Measurements from ENCODE around the gene ILF3.
A peak's percentile ranks its signal among the peaks of the same experiment; 100 is the strongest.

The ILF3 gene

DNA sequence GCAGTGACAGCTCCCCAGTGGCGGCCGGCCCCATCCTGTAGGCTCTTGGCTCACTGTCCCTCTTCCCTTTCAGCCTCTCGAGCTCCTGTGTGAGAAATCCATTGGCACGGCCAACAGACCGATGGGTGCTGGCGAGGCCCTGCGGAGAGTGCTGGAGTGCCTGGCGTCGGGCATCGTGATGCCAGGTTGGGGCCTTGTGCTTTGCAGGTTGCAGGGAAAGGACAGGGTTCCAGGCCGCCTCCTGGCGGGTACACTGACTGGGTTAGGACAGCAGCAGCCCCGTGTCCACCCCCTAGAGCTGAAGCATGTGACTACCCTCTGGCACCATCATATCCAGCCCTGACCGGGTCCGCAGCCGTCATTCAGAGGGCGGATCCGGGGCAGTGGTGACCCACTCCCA is 25.6 kb downstream of the ILF3 start:
- Histone ChIP-seq H3K27me3 (ENCODE audit: insufficient read depth, poor library complexity, severe bottlenecking) (no peaks in the 10 kb centered on the region), H3K4me3 (replicated peaks; ENCODE audit: insufficient read depth, low read length) (no peak overlapping the region), H3K27ac (replicated peaks) (no peak overlapping the region)
- no peak for DNase-seq (ENCODE audit: low read depth in 1 of 2, low spot score in 1 of 2)
- TF ChIP-seq GABPA (IDR thresholded peaks at IDR 0.05; ENCODE audit: low read depth) (no peak), POLR2AphosphoS5 (IDR thresholded peaks at IDR 0.05; ENCODE audit: low read depth) (peak; percentile 10; the same call in 1 of the 2 replicates)

DNA sequence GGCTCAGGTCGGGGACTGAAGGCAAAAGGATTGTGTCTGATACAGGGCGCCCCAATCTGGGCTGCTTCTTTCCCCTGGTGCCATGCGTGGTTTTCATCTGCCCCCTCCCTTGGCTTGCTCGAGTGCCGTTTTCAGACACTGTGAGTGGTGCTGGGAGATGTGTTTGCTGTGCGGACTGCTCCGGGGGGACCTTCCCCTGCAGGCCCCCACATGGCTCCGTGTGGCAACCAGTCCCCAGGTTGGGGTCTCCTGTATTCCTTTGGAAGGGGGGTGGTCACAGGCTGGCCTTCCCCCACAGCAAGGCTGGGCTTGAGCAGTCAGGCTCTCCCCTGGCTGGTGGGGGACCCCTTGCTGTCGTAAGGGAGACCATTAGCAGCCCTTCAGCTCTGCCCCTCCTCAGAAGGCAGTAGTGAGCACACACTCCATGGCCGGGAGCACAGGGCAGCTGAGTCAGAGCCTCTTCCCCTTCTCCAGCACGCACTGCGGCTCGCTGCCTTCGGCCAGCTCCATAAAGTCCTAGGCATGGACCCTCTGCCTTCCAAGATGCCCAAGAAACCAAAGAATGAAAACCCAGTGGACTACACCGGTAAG is 26.5 kb downstream of the ILF3 start:
- no peak for DNase-seq (ENCODE audit: low read depth in 1 of 2, low spot score in 1 of 2)
- TF ChIP-seq GABPA (IDR thresholded peaks at IDR 0.05; ENCODE audit: low read depth) (no peak), SPI1 (IDR thresholded peaks at IDR 0.05; ENCODE audit: borderline replicate concordance, low read depth) (no peak), POLR2AphosphoS5 (IDR thresholded peaks at IDR 0.05; ENCODE audit: low read depth) (no peak)
- TF ChIP-seq, protein P1, sequence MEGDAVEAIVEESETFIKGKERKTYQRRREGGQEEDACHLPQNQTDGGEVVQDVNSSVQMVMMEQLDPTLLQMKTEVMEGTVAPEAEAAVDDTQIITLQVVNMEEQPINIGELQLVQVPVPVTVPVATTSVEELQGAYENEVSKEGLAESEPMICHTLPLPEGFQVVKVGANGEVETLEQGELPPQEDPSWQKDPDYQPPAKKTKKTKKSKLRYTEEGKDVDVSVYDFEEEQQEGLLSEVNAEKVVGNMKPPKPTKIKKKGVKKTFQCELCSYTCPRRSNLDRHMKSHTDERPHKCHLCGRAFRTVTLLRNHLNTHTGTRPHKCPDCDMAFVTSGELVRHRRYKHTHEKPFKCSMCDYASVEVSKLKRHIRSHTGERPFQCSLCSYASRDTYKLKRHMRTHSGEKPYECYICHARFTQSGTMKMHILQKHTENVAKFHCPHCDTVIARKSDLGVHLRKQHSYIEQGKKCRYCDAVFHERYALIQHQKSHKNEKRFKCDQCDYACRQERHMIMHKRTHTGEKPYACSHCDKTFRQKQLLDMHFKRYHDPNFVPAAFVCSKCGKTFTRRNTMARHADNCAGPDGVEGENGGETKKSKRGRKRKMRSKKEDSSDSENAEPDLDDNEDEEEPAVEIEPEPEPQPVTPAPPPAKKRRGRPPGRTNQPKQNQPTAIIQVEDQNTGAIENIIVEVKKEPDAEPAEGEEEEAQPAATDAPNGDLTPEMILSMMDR (IDR thresholded peaks at IDR 0.05; ENCODE audit: insufficient read depth, low read length) = no peak
- TF ChIP-seq, protein P2, sequence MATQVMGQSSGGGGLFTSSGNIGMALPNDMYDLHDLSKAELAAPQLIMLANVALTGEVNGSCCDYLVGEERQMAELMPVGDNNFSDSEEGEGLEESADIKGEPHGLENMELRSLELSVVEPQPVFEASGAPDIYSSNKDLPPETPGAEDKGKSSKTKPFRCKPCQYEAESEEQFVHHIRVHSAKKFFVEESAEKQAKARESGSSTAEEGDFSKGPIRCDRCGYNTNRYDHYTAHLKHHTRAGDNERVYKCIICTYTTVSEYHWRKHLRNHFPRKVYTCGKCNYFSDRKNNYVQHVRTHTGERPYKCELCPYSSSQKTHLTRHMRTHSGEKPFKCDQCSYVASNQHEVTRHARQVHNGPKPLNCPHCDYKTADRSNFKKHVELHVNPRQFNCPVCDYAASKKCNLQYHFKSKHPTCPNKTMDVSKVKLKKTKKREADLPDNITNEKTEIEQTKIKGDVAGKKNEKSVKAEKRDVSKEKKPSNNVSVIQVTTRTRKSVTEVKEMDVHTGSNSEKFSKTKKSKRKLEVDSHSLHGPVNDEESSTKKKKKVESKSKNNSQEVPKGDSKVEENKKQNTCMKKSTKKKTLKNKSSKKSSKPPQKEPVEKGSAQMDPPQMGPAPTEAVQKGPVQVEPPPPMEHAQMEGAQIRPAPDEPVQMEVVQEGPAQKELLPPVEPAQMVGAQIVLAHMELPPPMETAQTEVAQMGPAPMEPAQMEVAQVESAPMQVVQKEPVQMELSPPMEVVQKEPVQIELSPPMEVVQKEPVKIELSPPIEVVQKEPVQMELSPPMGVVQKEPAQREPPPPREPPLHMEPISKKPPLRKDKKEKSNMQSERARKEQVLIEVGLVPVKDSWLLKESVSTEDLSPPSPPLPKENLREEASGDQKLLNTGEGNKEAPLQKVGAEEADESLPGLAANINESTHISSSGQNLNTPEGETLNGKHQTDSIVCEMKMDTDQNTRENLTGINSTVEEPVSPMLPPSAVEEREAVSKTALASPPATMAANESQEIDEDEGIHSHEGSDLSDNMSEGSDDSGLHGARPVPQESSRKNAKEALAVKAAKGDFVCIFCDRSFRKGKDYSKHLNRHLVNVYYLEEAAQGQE (IDR thresholded peaks at IDR 0.05; ENCODE audit: insufficient replicate concordance, low read depth) = no peak
- Histone ChIP-seq H3K4me3 (replicated peaks; ENCODE audit: insufficient read depth, low read length) (no peak overlapping the region), H3K27ac (replicated peaks) (no peak overlapping the region), H3K27me3 (ENCODE audit: insufficient read depth, poor library complexity, severe bottlenecking) (no peaks in the 10 kb centered on the region)

DNA sequence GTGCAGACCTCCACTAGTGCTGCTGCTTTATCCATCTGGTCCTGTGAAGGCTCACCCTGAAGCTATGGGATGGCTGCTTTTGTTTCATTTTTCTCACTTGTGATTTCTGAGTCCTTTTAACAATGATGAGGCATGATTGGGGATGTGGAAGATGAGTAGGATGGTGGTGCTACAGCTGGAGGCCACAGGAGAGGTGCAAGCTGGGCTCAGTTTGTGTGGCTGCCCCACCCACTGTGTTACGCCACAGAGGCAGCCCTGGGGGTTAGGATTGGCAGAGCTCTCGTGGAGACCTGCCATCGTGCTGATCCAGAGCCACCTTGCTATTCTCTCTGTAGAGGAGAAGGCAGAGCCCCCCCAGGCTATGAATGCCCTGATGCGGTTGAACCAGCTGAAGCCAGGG is 27.5 kb downstream of the ILF3 start:
- Histone ChIP-seq H3K4me3 (replicated peaks; ENCODE audit: insufficient read depth, low read length) (no peak overlapping the region), H3K27ac (replicated peaks) (no peak overlapping the region), H3K27me3 (ENCODE audit: insufficient read depth, poor library complexity, severe bottlenecking) (no peaks in the 10 kb centered on the region)
- DNase-seq (ENCODE audit: low read depth in 1 of 2, low spot score in 1 of 2) = no peak
- no peak for TF ChIP-seq POLR2AphosphoS5 (IDR thresholded peaks at IDR 0.05; ENCODE audit: low read depth)
- TF ChIP-seq, protein P1 (IDR thresholded peaks at IDR 0.05; ENCODE audit: insufficient read depth, low read length) = no peak
- TF ChIP-seq, protein P2 (IDR thresholded peaks at IDR 0.05; ENCODE audit: insufficient replicate concordance, low read depth) = no peak
- no peak for TF ChIP-seq GABPA (IDR thresholded peaks at IDR 0.05; ENCODE audit: low read depth)
- no peak for TF ChIP-seq SPI1 (IDR thresholded peaks at IDR 0.05; ENCODE audit: borderline replicate concordance, low read depth)

DNA sequence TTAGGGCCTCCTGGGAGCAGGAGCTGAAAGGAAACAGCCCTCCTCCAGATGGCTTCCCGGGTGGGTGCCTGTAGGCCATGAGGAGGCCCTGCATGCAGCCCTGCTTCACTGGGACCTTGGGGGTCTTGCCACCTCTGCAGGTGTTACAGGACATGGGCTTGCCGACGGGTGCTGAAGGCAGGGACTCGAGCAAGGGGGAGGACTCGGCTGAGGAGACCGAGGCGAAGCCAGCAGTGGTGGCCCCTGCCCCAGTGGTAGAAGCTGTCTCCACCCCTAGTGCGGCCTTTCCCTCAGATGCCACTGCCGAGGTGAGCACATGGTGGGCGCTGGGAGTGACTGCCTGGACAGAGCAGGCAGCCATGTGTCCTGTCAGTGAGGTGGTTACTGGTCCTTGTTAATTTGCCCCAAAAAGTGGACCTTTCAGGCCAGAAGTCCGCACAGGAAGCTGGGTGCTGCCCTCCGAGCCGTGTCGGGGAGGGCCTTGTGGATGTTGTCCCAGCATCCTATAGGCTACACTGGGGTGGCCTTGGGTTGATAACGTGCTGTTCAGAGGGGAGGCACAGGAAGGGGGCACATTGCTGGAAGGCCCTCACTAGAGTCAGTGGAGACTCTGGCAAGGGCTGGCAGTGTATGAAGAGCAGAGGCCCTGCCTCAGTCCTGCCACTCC is 28.4 kb downstream of the ILF3 start:
- no peaks in the 10 kb centered on the region for H3K27me3 ChIP-seq (ENCODE audit: insufficient read depth, poor library complexity, severe bottlenecking)
- TF ChIP-seq SPI1 (IDR thresholded peaks at IDR 0.05; ENCODE audit: borderline replicate concordance, low read depth) = no peak
- TF ChIP-seq, protein P2 (IDR thresholded peaks at IDR 0.05; ENCODE audit: insufficient replicate concordance, low read depth) = no peak
- H3K4me3 ChIP-seq (replicated peaks; ENCODE audit: insufficient read depth, low read length) = no peak overlapping the region
- no peak overlapping the region for H3K27ac ChIP-seq (replicated peaks)
- no peak for DNase-seq (ENCODE audit: low read depth in 1 of 2, low spot score in 1 of 2)
